HepG2 (cell line): ENCODE measurements around the gene MORC3. TPM values are rescaled to one million over a fixed set of nuclear protein-coding genes. Genes with fewer than 3 reads are reported as not detected.

Source experiments
- ATAC-seq: fragments of 200-7000 bp; cut with Tn5 transposase; 3 replicates; pipeline ENCODE4 v1.9.1; 2020; ENCODE audit warnings: mild to moderate bottlenecking, moderate library complexity
- BruUV-seq: library from RNA; stranded (reverse); fragments of 400-500 nt; replicated peaks from 2 replicates; lab custom pipeline; 2021; lab: Mats Ljungman, UMichigan
- CTCF ChIA-PET: fragments of 300-600 bp; formaldehyde crosslinking; extraction: SDS; loops from one replicate; lab custom pipeline; 2021; ENCODE audit warnings: low total read pairs, inconsistent platforms, low intra/inter-chr PET ratio; lab: Yijun Ruan, JAX
- POLR2A ChIA-PET: fragments of 350-600 bp; sonication (Branson Sonifier 250); formaldehyde crosslinking; loops from one replicate; lab custom pipeline; 2020; ENCODE audit warnings: antibody characterized with exemption, inconsistent platforms; lab: Yijun Ruan, JAX
- DNase-seq: peaks from one replicate; pipeline ENCODE4 v3.0.0-alpha.2; 2015; ENCODE audit warnings: low spot score
- FAIRE-seq: peaks from 3 replicates; lab custom pipeline; 2011; peaks lifted over from hg19 to GRCh38; lab: Jason Lieb, UNC
- H2AFZ ChIP-seq: one replicate; pipeline ENCODE4 v1.6.1; 2011; ENCODE audit warnings: low read length, inconsistent platforms
- H3K27ac ChIP-seq: fragments of 300-600 bp; 3 replicates; pipeline ENCODE4 v1.8.0; 2011; ENCODE audit warnings: mixed run types, mild to moderate bottlenecking, mixed read lengths, low read length, inconsistent platforms; ENCODE audit not compliant: insufficient read depth; ENCODE audit errors: extremely low read length
- H3K27me3 ChIP-seq, 2 experiments: fragments of 200-600 bp in 1 of 2; 2 replicates in 1 of 2; 3 replicates in 1 of 2; pipeline versions ENCODE4 v1.6.0 to v1.8.0; 2011; ENCODE audit warnings: low read length in 2 of 2, mild to moderate bottlenecking in 2 of 2, moderate library complexity in 2 of 2, inconsistent platforms in 1 of 2; ENCODE audit not compliant: insufficient read depth in 2 of 2, control insufficient read depth in 1 of 2
- H3K36me3 ChIP-seq, 2 experiments: fragments of 200-600 bp in 1 of 2; replicated peaks in 1 of 2; 2 replicates in 1 of 2; 3 replicates in 1 of 2; pipeline versions ENCODE4 v1.5.1 to v1.8.0; 2011; ENCODE audit warnings: low read length in 2 of 2, inconsistent platforms in 1 of 2; ENCODE audit not compliant: insufficient read depth in 2 of 2, control insufficient read depth in 1 of 2
- H3K4me1 ChIP-seq: 2 replicates; pipeline ENCODE4 v1.5.1; 2012; ENCODE audit warnings: low read length, inconsistent platforms; ENCODE audit not compliant: insufficient read depth
- H3K4me2 ChIP-seq: 2 replicates; pipeline ENCODE4 v1.6.0; 2011; ENCODE audit warnings: low read depth, low read length, inconsistent platforms
- H3K4me3 ChIP-seq, 3 experiments: fragments of 200-600 bp in 1 of 3; sonication (generic), shearing (Covaris generic) in 1 of 3; replicated peaks in 1 of 3; 2 replicates each; pipeline ENCODE4 v1.5.1; 2011 to 2016; ENCODE audit warnings: low read length in 3 of 3, inconsistent platforms in 2 of 3, low read depth in 2 of 3, mild to moderate bottlenecking in 2 of 3, control low read depth in 1 of 3, mixed read lengths in 1 of 3; ENCODE audit not compliant: insufficient read depth in 1 of 3
- H3K79me2 ChIP-seq: one replicate; pipeline ENCODE4 v1.6.1; 2011; ENCODE audit warnings: low read length, inconsistent platforms; ENCODE audit not compliant: insufficient read depth
- H3K9ac ChIP-seq: 2 replicates; pipeline ENCODE4 v1.6.0; 2011; ENCODE audit warnings: mild to moderate bottlenecking, low read depth, low read length, inconsistent platforms; ENCODE audit not compliant: insufficient read depth
- H3K9me3 ChIP-seq: 2 replicates; pipeline ENCODE4 v1.5.1; 2012; ENCODE audit warnings: mild to moderate bottlenecking, low read length
- H4K20me1 ChIP-seq: 2 replicates; pipeline ENCODE4 v1.6.0; 2011; ENCODE audit warnings: inconsistent platforms, mild to moderate bottlenecking, low read length, moderate library complexity; ENCODE audit not compliant: insufficient read depth
- ATF3 ChIP-seq: sonication (generic); formaldehyde crosslinking; IDR thresholded peaks from 2 replicates; pipeline ENCODE4 v1.4.0; 2020; ENCODE audit warnings: missing genetic modification reagents
- FOXA3 ChIP-seq: IDR thresholded peaks from 2 replicates; pipeline ENCODE4 v1.6.1; 2016; ENCODE audit warnings: missing genetic modification reagents, missing compliant biosample characterization
- MIER3 ChIP-seq: IDR thresholded peaks from 2 replicates; pipeline ENCODE4 v1.6.1; 2016; ENCODE audit warnings: missing compliant biosample characterization, borderline replicate concordance
- RBFOX2 ChIP-seq: fragments of 200-400 bp; formaldehyde crosslinking; IDR thresholded peaks from 2 replicates; pipeline ENCODE4 v1.6.1; 2017; ENCODE audit warnings: low read depth, mild to moderate bottlenecking, low read length
- RFX5 ChIP-seq: IDR thresholded peaks from 2 replicates; pipeline ENCODE4 v1.6.1; 2011; ENCODE audit warnings: low read depth, low read length, improper control_type of control experiment
- SMAD3 ChIP-seq: sonication (generic); formaldehyde crosslinking; IDR thresholded peaks from 2 replicates; pipeline ENCODE4 v1.4.0; 2020; ENCODE audit warnings: missing genetic modification reagents
- THAP11 ChIP-seq: IDR thresholded peaks from 2 replicates; pipeline ENCODE4 v1.6.1; 2016; ENCODE audit warnings: missing biosample characterization, missing genetic modification reagents
- ZEB1 ChIP-seq: IDR thresholded peaks from 2 replicates; pipeline ENCODE4 v1.6.1; 2012; ENCODE audit warnings: mild to moderate bottlenecking, low read depth, inconsistent platforms; ENCODE audit not compliant: insufficient replicate concordance
- ZNF275 ChIP-seq: sonication (generic); formaldehyde crosslinking; IDR thresholded peaks from 2 replicates; pipeline ENCODE4 v1.8.0; 2022; ENCODE audit warnings: missing genetic modification reagents, mild to moderate bottlenecking, inconsistent platforms, borderline replicate concordance
- ZNF574 ChIP-seq: sonication (generic); formaldehyde crosslinking; IDR thresholded peaks from 2 replicates; pipeline ENCODE4 v1.4.0; 2020; ENCODE audit warnings: missing genetic modification reagents
- ZNF652 ChIP-seq: IDR thresholded peaks from 2 replicates; pipeline ENCODE4 v1.6.1; 2016; ENCODE audit warnings: low read depth, borderline replicate concordance
- ZNF841 ChIP-seq: sonication (generic); formaldehyde crosslinking; IDR thresholded peaks from 2 replicates; pipeline ENCODE4 v1.8.1; 2023; ENCODE audit warnings: missing genetic modification reagents, borderline replicate concordance
- WGBS: methylation state at CpG from one replicate; pipeline ENCODE4 v1.1.6; 2017; ENCODE audit warnings: low lambda C conversion rate; 5-methylcytosine and 5-hydroxymethylcytosine counted together
- in situ Hi-C: cut with HindIII; loops from 2 replicates; pipeline ENCODE4 v1.10.0; 2017; ENCODE audit warnings: low pct_unique_long_range_greater_than_20kb; ENCODE audit not compliant: extremely low pct_ligation_motif_present
- intact Hi-C: fragments of 100-400 bp; cut with micrococcal nuclease; formaldehyde crosslinking; loops from one replicate; pipeline ENCODE4 v1.10.0; 2022; ENCODE audit not compliant: unreplicated experiment
- polyA plus RNA-seq, 8 experiments: library from polyadenylated mRNA; depleted of rRNA in 3 of 8; stranded (reverse) in 7 of 8; unstranded in 1 of 8; fragments of >200 nt; fragmentation: Illumina TruSeq in 4 of 8; extraction: Trizol in 4 of 8; gene quantifications; 2 replicates each; pipeline versions ENCODE4 v1.2.1 to v1.2.3, GENCODE V29; 2011 to 2016; ENCODE audit warnings: low read depth in 4 of 8, missing spikeins in 1 of 8, mixed read lengths in 1 of 8; ENCODE audit not compliant: insufficient read depth in 1 of 8
- total RNA-seq, 5 experiments: library from RNA; depleted of rRNA; stranded (reverse); fragments of >200 nt; fragmentation: Illumina TruSeq; extraction: Trizol; gene quantifications; 2 replicates each; pipeline ENCODE4 v1.2.3, GENCODE V29; 2016; ENCODE audit warnings: low read depth in 1 of 5

The MORC3 gene
- total and polyA plus RNA-seq, 2 of the 13 experiments (the other 11 are each of a cell fraction or from before 2014, with no cell fraction given) = 12.9 to 19.5 TPM

GRCh38 chr21:36395353-36396111, 75.5 kb downstream of the MORC3 start (continued):
- no peak for TF ChIP-seq ZNF574 (CRISPR knock-in tag)
- no peak for TF ChIP-seq THAP11 (CRISPR knock-in tag)
- no peak for TF ChIP-seq ZNF652 (CRISPR knock-in tag)
- no peak for TF ChIP-seq ATF3 (CRISPR knock-in tag)

- Histone ChIP-seq H3K27me3 (no peaks in the 10 kb centered on the region), H3K36me3 (peaks cover 2 to 18% of the 10 kb centered on the region in 2 experiments; a peak in 3 of 5 replicates), H2AFZ (no peak overlapping the region), H3K4me3 (no peak overlapping the region), H4K20me1 (no peaks in the 10 kb centered on the region), H3K9me3 (no peaks in the 10 kb centered on the region), H3K4me2 (no peak overlapping the region), H3K27ac (no peak overlapping the region), H3K4me1 (no peaks in the 10 kb centered on the region), H3K79me2 (no peaks in the 10 kb centered on the region), H3K9ac (no peak overlapping the region)
- no peak for FAIRE-seq
- ChIA-PET POLR2A (no interaction called here), CTCF (no interaction called here)
- 95% methylated on average over 3 of the region's 3 CpGs for WGBS
- in situ Hi-C loops (no loop called here), intact Hi-C loops (no loop called here)
- TF ChIP-seq ZNF275 (CRISPR knock-in tag) (no peak), ZNF841 (CRISPR knock-in tag) (no peak), SMAD3 (CRISPR knock-in tag) (no peak), ZEB1 (no peak), RFX5 (no peak), RBFOX2 (no peak), FOXA3 (no peak), MIER3 (no peak)
- BruUV-seq = no TSS peak
- ATAC-seq = no peak
- DNase-seq = no peak
These were observed 76.3 kb downstream of the MORC3 start for GRCh38 chr21:36396325-36396724.
